ENCODE data around the gene GJE1.

DNA sequence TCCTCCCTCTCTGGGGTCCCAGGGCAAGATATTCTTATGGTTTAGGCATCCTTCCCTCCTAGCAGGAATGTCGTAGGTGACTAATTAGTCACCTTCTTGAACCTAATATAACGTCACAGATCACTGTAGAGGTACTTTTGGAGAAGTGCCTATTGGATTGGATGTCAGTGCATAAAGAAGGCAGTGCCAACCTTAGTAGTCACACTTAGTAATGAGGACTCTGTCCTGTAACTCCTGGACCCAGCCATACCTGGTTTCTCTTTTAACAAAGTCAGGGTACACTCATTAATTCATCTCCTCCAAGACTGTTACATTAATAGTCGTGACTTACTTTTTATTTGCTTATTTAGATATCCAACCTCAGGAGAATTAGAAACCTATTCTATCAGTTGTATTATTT is 34.3 kb downstream of the GJE1 start:
- TF ChIP-seq, protein P1, sequence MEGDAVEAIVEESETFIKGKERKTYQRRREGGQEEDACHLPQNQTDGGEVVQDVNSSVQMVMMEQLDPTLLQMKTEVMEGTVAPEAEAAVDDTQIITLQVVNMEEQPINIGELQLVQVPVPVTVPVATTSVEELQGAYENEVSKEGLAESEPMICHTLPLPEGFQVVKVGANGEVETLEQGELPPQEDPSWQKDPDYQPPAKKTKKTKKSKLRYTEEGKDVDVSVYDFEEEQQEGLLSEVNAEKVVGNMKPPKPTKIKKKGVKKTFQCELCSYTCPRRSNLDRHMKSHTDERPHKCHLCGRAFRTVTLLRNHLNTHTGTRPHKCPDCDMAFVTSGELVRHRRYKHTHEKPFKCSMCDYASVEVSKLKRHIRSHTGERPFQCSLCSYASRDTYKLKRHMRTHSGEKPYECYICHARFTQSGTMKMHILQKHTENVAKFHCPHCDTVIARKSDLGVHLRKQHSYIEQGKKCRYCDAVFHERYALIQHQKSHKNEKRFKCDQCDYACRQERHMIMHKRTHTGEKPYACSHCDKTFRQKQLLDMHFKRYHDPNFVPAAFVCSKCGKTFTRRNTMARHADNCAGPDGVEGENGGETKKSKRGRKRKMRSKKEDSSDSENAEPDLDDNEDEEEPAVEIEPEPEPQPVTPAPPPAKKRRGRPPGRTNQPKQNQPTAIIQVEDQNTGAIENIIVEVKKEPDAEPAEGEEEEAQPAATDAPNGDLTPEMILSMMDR (conservative IDR thresholded peaks at IDR 0.05; ENCODE audit: low read length) = no peak
- no peak for TF ChIP-seq EZH2phosphoT487 (IDR thresholded peaks at IDR 0.05; ENCODE audit: borderline replicate concordance)
